GM23248 (cell line): ENCODE results near the gene FAM210B.

Experiments
- EZH2 ChIP-seq: fragments of 200-600 bp; sonication (generic); IDR thresholded peaks from 2 replicates; pipeline ENCODE4 v1.6.1; 2018; ENCODE audit warnings: antibody characterized with exemption, mild to moderate bottlenecking; ENCODE audit not compliant: insufficient read depth, poor library complexity, severe bottlenecking
- EZH2phosphoT487 ChIP-seq: fragments of 200-600 bp; sonication (generic); IDR thresholded peaks from 2 replicates; pipeline ENCODE4 v1.6.1; 2018; ENCODE audit warnings: antibody characterized with exemption, moderate library complexity, mild to moderate bottlenecking, low read depth; ENCODE audit not compliant: insufficient read depth

GRCh38 chr20:56395166-56395565 lies 36.4 kb downstream of the FAM210B start:
- TF ChIP-seq EZH2 (no peak), EZH2phosphoT487 (no peak)
